ENCODE measurements around the gene DCDC1. TPM values are rescaled to one million over a fixed set of nuclear protein-coding genes. Genes with fewer than 3 reads are reported as not detected.

DCDC1 gene
- total RNA-seq, 2 experiments from 2014 or later: 0.13 TPM; not detected in 1

DNA sequence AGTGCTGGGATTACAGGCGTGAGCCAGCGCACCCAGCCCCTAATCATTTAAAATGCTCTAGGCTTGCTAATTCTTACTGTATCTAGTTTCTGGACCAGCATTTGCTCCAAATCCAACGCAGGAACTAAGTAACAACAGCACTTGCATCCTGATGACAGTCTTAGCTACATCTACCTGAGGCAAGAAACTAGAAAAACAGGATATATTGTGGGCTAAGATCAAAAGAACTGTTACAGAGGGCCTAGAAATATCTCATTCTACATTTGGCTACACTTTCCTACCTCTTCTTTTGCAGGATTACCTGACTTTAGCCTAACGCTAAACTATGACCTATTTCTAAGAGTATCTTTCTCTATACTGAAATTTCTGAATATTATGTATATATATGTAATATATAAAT, 7.8 kb downstream of the DCDC1 start:
- POLR2A ChIA-PET: no interaction called here
- CTCF ChIA-PET (ENCODE audit: unreplicated experiment): no interaction called here
- Histone ChIP-seq H3K9me2 (ENCODE audit: insufficient read depth, low read length) (0 out of 2 replicates have a peak, but pooled peaks cover 4% of the 10 kb centered on the region), H3K4me1 (ENCODE audit: insufficient read depth, low read length, poor library complexity, severe bottlenecking) (peaks cover 3% of the 10 kb centered on the region), H3K9me3 (ENCODE audit: low read length) (no peaks in the 10 kb centered on the region), H2AFZ (ENCODE audit: low read length) (no peak overlapping the region), H4K20me1 (ENCODE audit: insufficient read depth, low read length) (no peaks in the 10 kb centered on the region), H3K27ac (ENCODE audit: low read depth, low read length, poor library complexity, severe bottlenecking) (no peak overlapping the region), H3K4me3 (ENCODE audit: low read depth, low read length, poor library complexity, severe bottlenecking) (no peak overlapping the region), H3K4me2 (ENCODE audit: low read length) (no peak overlapping the region), H3K36me3 (ENCODE audit: insufficient read depth, low read length) (no peaks in the 10 kb centered on the region), H3K79me2 (ENCODE audit: insufficient read depth, low read depth, low read length) (no peaks in the 10 kb centered on the region)
- TF ChIP-seq, protein P1, sequence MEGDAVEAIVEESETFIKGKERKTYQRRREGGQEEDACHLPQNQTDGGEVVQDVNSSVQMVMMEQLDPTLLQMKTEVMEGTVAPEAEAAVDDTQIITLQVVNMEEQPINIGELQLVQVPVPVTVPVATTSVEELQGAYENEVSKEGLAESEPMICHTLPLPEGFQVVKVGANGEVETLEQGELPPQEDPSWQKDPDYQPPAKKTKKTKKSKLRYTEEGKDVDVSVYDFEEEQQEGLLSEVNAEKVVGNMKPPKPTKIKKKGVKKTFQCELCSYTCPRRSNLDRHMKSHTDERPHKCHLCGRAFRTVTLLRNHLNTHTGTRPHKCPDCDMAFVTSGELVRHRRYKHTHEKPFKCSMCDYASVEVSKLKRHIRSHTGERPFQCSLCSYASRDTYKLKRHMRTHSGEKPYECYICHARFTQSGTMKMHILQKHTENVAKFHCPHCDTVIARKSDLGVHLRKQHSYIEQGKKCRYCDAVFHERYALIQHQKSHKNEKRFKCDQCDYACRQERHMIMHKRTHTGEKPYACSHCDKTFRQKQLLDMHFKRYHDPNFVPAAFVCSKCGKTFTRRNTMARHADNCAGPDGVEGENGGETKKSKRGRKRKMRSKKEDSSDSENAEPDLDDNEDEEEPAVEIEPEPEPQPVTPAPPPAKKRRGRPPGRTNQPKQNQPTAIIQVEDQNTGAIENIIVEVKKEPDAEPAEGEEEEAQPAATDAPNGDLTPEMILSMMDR (conservative IDR thresholded peaks at IDR 0.05; ENCODE audit: low read length): no peak
- no peak for TF ChIP-seq EZH2phosphoT487 (IDR thresholded peaks at IDR 0.05; ENCODE audit: borderline replicate concordance, low read depth, low read length)
- intact Hi-C loops (cut with micrococcal nuclease; ENCODE audit: unreplicated experiment): no loop called here
- DNase-seq (ENCODE audit: low spot score): no peak
- BruUV-seq (replicated peaks): no TSS peak

DNA sequence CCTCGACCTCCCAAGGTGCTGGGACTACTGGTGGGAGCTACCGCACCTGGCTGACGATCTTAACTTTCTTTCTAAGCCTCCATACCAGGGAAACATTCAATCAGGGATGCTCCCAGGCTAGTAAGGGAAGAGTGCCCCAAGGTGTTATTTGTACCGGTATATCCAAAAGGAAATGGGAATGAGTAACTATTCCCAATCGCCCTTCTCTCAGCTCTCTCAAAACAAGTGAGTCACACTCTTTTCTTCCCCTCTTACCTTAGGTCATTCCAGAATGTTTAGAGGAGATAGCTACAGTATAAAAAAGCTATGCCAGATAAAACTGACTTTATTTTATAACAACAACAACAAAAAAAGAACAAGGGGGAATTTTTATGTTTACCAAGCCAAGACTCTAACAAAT, 13.7 kb downstream of the DCDC1 start:
- H3K36me3 ChIP-seq (ENCODE audit: insufficient read depth, low read length): no peaks in the 10 kb centered on the region
- no peak overlapping the region for H2AFZ ChIP-seq (ENCODE audit: low read length)
- no peak overlapping the region for H3K27ac ChIP-seq (ENCODE audit: low read depth, low read length, poor library complexity, severe bottlenecking)
- no TSS peak for BruUV-seq (replicated peaks)
- DNase-seq (ENCODE audit: low spot score): no peak
- ChIA-PET CTCF (ENCODE audit: unreplicated experiment) (no interaction called here), POLR2A (interaction anchor here (0.6 to 2.3 kb wide), 2 partner anchors 11 to 14 kb away, joined by 3 to 9 read pairs; no protein-coding TSS in a partner anchor)
- H4K20me1 ChIP-seq (ENCODE audit: insufficient read depth, low read length): no peaks in the 10 kb centered on the region
- TF ChIP-seq, protein P1 (conservative IDR thresholded peaks at IDR 0.05; ENCODE audit: low read length): no peak
- no peaks in the 10 kb centered on the region for H3K9me3 ChIP-seq (ENCODE audit: low read length)
- no peaks in the 10 kb centered on the region for H3K79me2 ChIP-seq (ENCODE audit: insufficient read depth, low read depth, low read length)
- intact Hi-C loops (cut with micrococcal nuclease; ENCODE audit: unreplicated experiment): no loop called here
- no peak overlapping the region for H3K4me2 ChIP-seq (ENCODE audit: low read length)
- no peaks in the 10 kb centered on the region for H3K4me1 ChIP-seq (ENCODE audit: insufficient read depth, low read length, poor library complexity, severe bottlenecking)
- H3K9me2 ChIP-seq (ENCODE audit: insufficient read depth, low read length): 0 out of 2 replicates have a peak, but pooled peaks cover 4% of the 10 kb centered on the region
- H3K4me3 ChIP-seq (ENCODE audit: low read depth, low read length, poor library complexity, severe bottlenecking): no peak overlapping the region

DNA sequence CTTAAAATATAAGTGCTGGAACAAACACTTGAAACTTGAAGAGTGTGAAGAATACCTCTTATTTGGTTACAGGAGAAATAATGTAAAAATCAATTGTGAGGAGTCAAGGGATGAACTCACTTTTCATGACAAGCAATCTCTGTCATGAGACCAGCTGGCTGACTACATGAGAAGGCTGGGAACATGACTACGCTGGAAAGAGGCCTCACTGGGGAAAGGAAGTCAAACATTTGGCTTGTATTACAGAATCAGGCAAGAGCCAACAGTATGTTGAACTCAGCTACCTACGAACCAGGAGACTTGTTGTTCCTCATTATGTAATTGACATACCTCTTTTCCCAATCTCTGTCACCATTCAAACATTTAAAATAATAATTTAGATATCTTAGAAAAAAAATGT, 14.4 kb downstream of the DCDC1 start:
- Histone ChIP-seq H3K9me3 (ENCODE audit: low read length) (no peaks in the 10 kb centered on the region), H3K4me3 (ENCODE audit: low read depth, low read length, poor library complexity, severe bottlenecking) (no peak overlapping the region), H3K4me1 (ENCODE audit: insufficient read depth, low read length, poor library complexity, severe bottlenecking) (no peaks in the 10 kb centered on the region), H3K27ac (ENCODE audit: low read depth, low read length, poor library complexity, severe bottlenecking) (no peak overlapping the region), H4K20me1 (ENCODE audit: insufficient read depth, low read length) (no peaks in the 10 kb centered on the region), H3K79me2 (ENCODE audit: insufficient read depth, low read depth, low read length) (no peaks in the 10 kb centered on the region), H3K36me3 (ENCODE audit: insufficient read depth, low read length) (no peaks in the 10 kb centered on the region), H3K4me2 (ENCODE audit: low read length) (no peak overlapping the region), H3K9me2 (ENCODE audit: insufficient read depth, low read length) (0 out of 2 replicates have a peak, but pooled peaks cover 4% of the 10 kb centered on the region), H2AFZ (ENCODE audit: low read length) (no peak overlapping the region)
- BruUV-seq (replicated peaks): no TSS peak
- TF ChIP-seq, protein P1 (conservative IDR thresholded peaks at IDR 0.05; ENCODE audit: low read length): no peak
- TF ChIP-seq EZH2phosphoT487 (IDR thresholded peaks at IDR 0.05; ENCODE audit: borderline replicate concordance, low read depth, low read length): no peak
- intact Hi-C loops (cut with micrococcal nuclease; ENCODE audit: unreplicated experiment): no loop called here
- ChIA-PET POLR2A (interaction anchor here (0.7 to 2.3 kb wide), 3 partner anchors 10 to 14 kb away, joined by 3 to 9 read pairs (median 9); no protein-coding TSS in a partner anchor), CTCF (ENCODE audit: unreplicated experiment) (no interaction called here)
- no peak for DNase-seq (ENCODE audit: low spot score)
